ENCODE data around the gene SPRYD4.

SPRYD4 gene

DNA sequence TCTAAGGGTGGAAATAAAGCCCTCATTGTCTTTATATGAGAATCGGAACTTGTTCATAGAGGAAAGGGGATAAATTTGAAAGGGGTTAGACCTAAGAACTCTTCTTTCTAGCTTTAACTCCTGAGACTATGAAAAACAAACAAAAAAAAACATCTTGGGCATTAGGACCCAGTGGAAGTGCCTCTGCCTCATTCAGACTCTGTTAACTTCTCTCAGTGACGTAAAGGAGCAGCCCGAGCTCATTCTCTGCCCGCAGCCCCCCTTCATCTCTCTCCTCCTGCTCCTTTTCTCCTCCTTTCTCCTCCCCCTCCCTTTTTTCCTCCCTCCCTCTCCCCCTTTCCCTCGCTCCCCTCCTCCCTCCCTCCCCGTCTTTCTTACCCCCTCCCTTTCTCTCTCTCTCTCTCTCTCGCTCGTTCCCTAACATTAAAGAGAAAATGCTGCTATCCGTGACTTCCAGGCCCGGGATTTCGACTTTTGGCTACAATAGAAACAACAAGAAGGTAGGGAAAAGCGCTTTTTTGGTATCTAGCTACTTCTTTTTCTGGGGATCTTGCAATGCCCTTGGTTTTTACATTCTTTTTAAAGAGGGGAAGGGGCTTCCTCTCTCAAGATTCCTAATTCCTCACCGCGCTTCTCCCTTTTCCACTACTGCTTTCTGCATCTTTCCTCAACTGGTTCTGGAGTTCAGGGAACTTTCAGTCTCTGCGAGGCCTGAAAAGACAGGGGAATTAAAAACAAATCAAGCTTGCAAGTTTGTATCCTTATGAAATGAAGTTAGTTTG lies 53.4 kb downstream of the SPRYD4 start, which contains the start of gene RBMS2:
Gene RBMS2 (plus strand): TSS at position 231 of the 782 bp plus-strand sequence. CDS start 204 bp downstream, at position 435.
- no peak for DNase-seq (ENCODE audit: low spot score)

GRCh38 chr12:56522411-56523193 lies 54.2 kb downstream of the SPRYD4 start:
- no peak for DNase-seq (ENCODE audit: low spot score)

- DNase-seq (ENCODE audit: low spot score), result no peak
Observed at GRCh38 chr12:56528846-56529245, 60.5 kb downstream of the SPRYD4 start.
